ENCODE measurements around the gene INSR. TPM values are rescaled to one million over a fixed set of nuclear protein-coding genes. Genes with fewer than 3 reads are reported as not detected.
"Not testable (repeated sequence)": the region's sequence is repeated elsewhere in the genome, so short reads cannot be mapped to it uniquely, and the experiment has no call there.

INSR gene
- total and polyA plus RNA-seq, 2 donors from 2014 or later = 15.5 to 50.4 TPM

DNA sequence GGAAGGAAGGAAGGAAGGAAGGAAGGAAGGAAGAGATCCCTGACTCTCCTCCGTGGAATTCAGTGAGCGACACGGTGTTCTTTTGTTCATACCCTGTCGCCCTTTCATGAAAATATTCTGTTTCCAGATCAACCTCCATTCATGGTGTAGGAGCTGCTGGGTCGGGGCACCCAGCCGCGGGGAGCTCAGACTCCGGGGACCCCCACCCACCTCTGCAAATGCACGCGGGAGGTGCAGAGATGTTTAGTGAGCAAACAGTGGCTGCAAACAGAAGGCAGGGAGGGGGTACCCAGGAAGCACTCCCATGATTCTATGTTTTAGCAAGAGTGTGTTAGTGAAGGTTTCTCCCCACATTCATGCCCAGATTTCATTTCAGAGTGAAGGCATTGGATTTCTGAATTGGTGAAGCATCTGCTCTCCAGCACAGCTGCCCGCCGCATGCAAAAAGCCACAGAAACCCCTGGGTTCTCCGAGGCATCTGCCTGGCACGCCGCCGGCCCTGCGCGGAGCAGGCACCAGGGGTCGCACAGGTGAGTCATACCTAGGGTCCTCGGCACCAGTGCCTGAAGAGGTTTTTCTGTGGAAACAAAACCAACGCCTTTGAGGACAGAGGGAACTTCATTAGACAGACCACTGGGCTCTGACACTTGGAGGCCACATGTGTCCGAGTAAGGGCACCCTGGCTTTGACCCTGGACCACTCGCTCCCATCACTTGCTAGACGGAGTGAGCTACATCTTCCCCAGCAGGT is 144.1 kb downstream of the INSR start:
- H3K36me3 ChIP-seq (ENCODE audit: control insufficient read depth in 2 of 3, insufficient read depth in 3 of 3, low read length in 3 of 3) = peaks cover 0 to 14% (median 2%) of the 10 kb centered on the region in 3 donors
- no peaks in the 10 kb centered on the region for H3K27me3 ChIP-seq (ENCODE audit: control insufficient read depth, insufficient read depth, low read length)
- H3K9me3 ChIP-seq (ENCODE audit: control insufficient read depth in 2 of 3, insufficient read depth in 1 of 3, low read length in 3 of 3) = no peaks in the 10 kb centered on the region
- no peak overlapping the region for H3K4me3 ChIP-seq (ENCODE audit: low read length in 3 of 3)
- peaks cover 0 to 13% (median 6%) of the 10 kb centered on the region in 3 donors for H3K4me1 ChIP-seq (ENCODE audit: control insufficient read depth in 2 of 3, insufficient read depth in 2 of 3, low read depth in 1 of 3, low read length in 3 of 3)
- TF ChIP-seq, protein P1, sequence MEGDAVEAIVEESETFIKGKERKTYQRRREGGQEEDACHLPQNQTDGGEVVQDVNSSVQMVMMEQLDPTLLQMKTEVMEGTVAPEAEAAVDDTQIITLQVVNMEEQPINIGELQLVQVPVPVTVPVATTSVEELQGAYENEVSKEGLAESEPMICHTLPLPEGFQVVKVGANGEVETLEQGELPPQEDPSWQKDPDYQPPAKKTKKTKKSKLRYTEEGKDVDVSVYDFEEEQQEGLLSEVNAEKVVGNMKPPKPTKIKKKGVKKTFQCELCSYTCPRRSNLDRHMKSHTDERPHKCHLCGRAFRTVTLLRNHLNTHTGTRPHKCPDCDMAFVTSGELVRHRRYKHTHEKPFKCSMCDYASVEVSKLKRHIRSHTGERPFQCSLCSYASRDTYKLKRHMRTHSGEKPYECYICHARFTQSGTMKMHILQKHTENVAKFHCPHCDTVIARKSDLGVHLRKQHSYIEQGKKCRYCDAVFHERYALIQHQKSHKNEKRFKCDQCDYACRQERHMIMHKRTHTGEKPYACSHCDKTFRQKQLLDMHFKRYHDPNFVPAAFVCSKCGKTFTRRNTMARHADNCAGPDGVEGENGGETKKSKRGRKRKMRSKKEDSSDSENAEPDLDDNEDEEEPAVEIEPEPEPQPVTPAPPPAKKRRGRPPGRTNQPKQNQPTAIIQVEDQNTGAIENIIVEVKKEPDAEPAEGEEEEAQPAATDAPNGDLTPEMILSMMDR (IDR thresholded peaks at IDR 0.05; ENCODE audit: borderline replicate concordance, extremely low read depth, insufficient read depth) = no peak
- FAIRE-seq = no peak
- H3K9ac ChIP-seq (ENCODE audit: low read length in 3 of 3) = peak overlapping the region in 1 of 3 donors; percentile 19
- H3K27ac ChIP-seq (ENCODE audit: low read depth in 2 of 2, low read length in 2 of 2) = peak overlapping the region; percentile 51 to 57
- intact Hi-C loops (cut with DNase I) = no loop called here
- DNase-seq = no peak

DNA sequence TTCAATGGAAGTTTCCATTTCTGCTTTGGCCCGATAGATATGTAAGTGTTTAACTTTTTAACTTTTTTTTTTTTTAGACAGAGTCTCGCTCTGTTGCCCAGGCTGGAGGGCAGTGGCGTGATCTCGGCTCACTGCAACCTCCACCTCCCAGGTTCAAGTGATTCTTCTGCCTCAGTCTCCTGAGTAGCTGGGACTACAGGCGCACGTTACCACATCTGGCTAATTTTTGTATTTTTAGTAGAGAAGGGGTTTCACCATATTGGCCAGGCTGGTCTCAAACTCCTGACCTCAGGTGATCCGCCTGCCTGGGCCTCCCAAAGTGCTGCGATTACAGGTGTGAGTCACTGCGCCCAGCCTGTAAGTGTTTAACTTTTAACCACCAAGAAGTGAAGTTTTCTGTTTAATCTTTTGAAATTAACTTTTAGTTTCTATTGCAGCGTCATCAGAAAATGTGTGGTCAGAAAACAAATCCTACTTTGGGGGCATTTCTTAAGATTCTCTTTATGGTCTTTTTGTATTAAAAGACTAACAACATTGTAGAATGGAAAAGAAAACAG is 147.0 kb downstream of the INSR start:
- H3K9me3 ChIP-seq (ENCODE audit: control insufficient read depth in 2 of 3, insufficient read depth in 1 of 3, low read length in 3 of 3); intact Hi-C loops (cut with DNase I); FAIRE-seq; DNase-seq; H3K9ac ChIP-seq (ENCODE audit: low read length in 3 of 3); H3K27me3 ChIP-seq (ENCODE audit: control insufficient read depth, insufficient read depth, low read length); H3K4me3 ChIP-seq (ENCODE audit: low read length in 3 of 3): not testable (repeated sequence)
- Histone ChIP-seq H3K4me1 (ENCODE audit: control insufficient read depth in 2 of 3, insufficient read depth in 2 of 3, low read depth in 1 of 3, low read length in 3 of 3) (peaks cover 0 to 12% (median 0%) of the 10 kb centered on the region in 3 donors), H3K36me3 (ENCODE audit: control insufficient read depth in 2 of 3, insufficient read depth in 3 of 3, low read length in 3 of 3) (peaks cover 0 to 20% (median 0%) of the 10 kb centered on the region in 3 donors), H3K27ac (ENCODE audit: low read depth in 2 of 2, low read length in 2 of 2) (peak overlapping the region; percentile 80 to 84)

DNA sequence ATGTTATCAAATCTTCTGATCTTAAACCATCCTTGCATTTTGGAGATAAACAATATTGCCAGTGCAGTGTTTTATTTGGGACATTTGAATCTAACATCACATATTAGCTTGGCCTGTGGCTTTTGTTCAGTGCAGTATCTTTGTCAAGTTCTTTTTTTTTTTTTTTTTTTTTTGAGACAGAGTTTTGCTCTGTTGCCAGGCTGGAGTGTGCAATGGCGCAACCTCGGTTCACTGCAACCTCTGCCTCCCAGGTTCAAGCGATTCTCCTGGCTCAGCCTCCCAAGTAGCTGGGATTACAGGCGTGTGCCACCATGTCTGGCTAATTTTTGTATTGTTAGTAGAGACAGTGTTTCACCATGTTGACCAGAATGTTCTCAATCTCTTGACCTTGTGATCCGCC is 148.1 kb downstream of the INSR start:
- H3K9ac ChIP-seq (ENCODE audit: low read length in 3 of 3); H3K27me3 ChIP-seq (ENCODE audit: control insufficient read depth, insufficient read depth, low read length); intact Hi-C loops (cut with DNase I); FAIRE-seq; DNase-seq; H3K4me3 ChIP-seq (ENCODE audit: low read length in 3 of 3); H3K9me3 ChIP-seq (ENCODE audit: control insufficient read depth in 2 of 3, insufficient read depth in 1 of 3, low read length in 3 of 3): not testable (repeated sequence)
- Histone ChIP-seq H3K4me1 (ENCODE audit: control insufficient read depth in 2 of 3, insufficient read depth in 2 of 3, low read depth in 1 of 3, low read length in 3 of 3) (peaks cover 0 to 12% (median 0%) of the 10 kb centered on the region in 3 donors), H3K27ac (ENCODE audit: low read depth in 2 of 2, low read length in 2 of 2) (peak overlapping the region; percentile 43 to 84), H3K36me3 (ENCODE audit: control insufficient read depth in 2 of 3, insufficient read depth in 3 of 3, low read length in 3 of 3) (peaks cover 5 to 27% (median 8%) of the 10 kb centered on the region in 3 donors)

DNA sequence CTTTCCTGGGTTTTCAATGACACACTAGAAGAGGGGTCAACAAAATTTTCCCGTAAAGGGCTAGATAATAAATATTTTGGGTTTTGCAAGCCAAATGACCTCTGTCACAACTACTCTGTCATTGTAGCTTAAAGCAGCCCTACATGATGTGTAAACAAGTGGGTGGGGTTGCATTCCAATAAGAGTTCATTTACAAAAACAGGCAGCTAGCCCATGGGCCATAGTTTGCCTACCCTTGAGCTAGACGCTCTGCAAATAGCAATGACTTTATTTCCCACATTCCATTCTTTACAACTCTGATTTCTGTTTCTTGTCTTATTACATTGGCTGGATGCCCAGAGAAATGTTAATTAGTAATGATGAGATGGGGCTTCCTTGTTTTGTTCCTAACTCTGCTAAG is 148.7 kb downstream of the INSR start:
- Histone ChIP-seq H3K9ac (ENCODE audit: low read length in 3 of 3) (no peak overlapping the region), H3K9me3 (ENCODE audit: control insufficient read depth in 2 of 3, insufficient read depth in 1 of 3, low read length in 3 of 3) (no peaks in the 10 kb centered on the region), H3K4me3 (ENCODE audit: low read length in 3 of 3) (no peak overlapping the region), H3K4me1 (ENCODE audit: control insufficient read depth in 2 of 3, insufficient read depth in 2 of 3, low read depth in 1 of 3, low read length in 3 of 3) (peaks cover 0 to 12% (median 0%) of the 10 kb centered on the region in 3 donors), H3K36me3 (ENCODE audit: control insufficient read depth in 2 of 3, insufficient read depth in 3 of 3, low read length in 3 of 3) (peaks cover 5 to 32% (median 10%) of the 10 kb centered on the region in 3 donors), H3K27me3 (ENCODE audit: control insufficient read depth, insufficient read depth, low read length) (no peaks in the 10 kb centered on the region), H3K27ac (ENCODE audit: low read depth in 2 of 2, low read length in 2 of 2) (peak overlapping the region; percentile 5 to 84)
- peak; percentile 79 for FAIRE-seq
- intact Hi-C loops (cut with DNase I) = no loop called here
- DNase-seq = no peak
- TF ChIP-seq, protein P1 (IDR thresholded peaks at IDR 0.05; ENCODE audit: borderline replicate concordance, extremely low read depth, insufficient read depth) = no peak

Measured in kidney (tissue), 14 donors.